SHP77 treated with DMSO at 0.1 percent for 48 hours (cell line): ENCODE data around the gene IER5.
A peak's percentile ranks its signal among the peaks of the same experiment; 100 is the strongest.
"Not testable (repeated sequence)": the region's sequence is repeated elsewhere in the genome, so short reads cannot be mapped to it uniquely, and the experiment has no call there.

Experiments used
- DNase-seq: peaks from one replicate; lab custom pipeline; 2025; lab: John Stamatoyannopoulos, UW

IER5 gene

GRCh38 chr1:181115971-181116370 is 27.5 kb downstream of the IER5 start:
- not testable (repeated sequence) for DNase-seq

GRCh38 chr1:181116819-181117390 is 28.4 kb downstream of the IER5 start:
- no peak for DNase-seq

GRCh38 chr1:181117648-181118449 is 29.3 kb downstream of the IER5 start:
- no peak for DNase-seq

GRCh38 chr1:181119093-181119989 is 30.8 kb downstream of the IER5 start:
- no peak for DNase-seq

GRCh38 chr1:181120924-181121323 is 32.4 kb downstream of the IER5 start:
- DNase-seq: no peak

GRCh38 chr1:181121498-181121897 is 33.0 kb downstream of the IER5 start:
- no peak for DNase-seq

- DNase-seq: no peak
Observed at GRCh38 chr1:181122222-181122621, 33.7 kb downstream of the IER5 start.

- no peak for DNase-seq
Observed at GRCh38 chr1:181123173-181123572, 34.7 kb downstream of the IER5 start.

GRCh38 chr1:181124291-181124751 is 35.8 kb downstream of the IER5 start:
- DNase-seq: no peak

GRCh38 chr1:181126289-181126688 is 37.8 kb downstream of the IER5 start:
- DNase-seq: no peak

- peak; percentile 89 for DNase-seq
Observed at GRCh38 chr1:181126871-181127587, 38.5 kb downstream of the IER5 start.

- no peak for DNase-seq
Observed at GRCh38 chr1:181127898-181128453, 39.5 kb downstream of the IER5 start.

GRCh38 chr1:181128592-181129497 is 40.3 kb downstream of the IER5 start:
- no peak for DNase-seq

GRCh38 chr1:181129771-181130606 is 41.5 kb downstream of the IER5 start:
- DNase-seq: no peak

- no peak for DNase-seq
Observed at GRCh38 chr1:181131255-181131941, 42.9 kb downstream of the IER5 start.

- no peak for DNase-seq
Observed at GRCh38 chr1:181133441-181133951, 45.0 kb downstream of the IER5 start.

GRCh38 chr1:181133969-181134418 is 45.5 kb downstream of the IER5 start:
- DNase-seq: no peak
